HG02970 (cell line): Measurements from ENCODE around the gene RHBDF1.

ENCODE experiments used
- ATAC-seq: cut with Tn5 transposase; IDR thresholded peaks from one replicate; pipeline ENCODE4 v1.9.1; 2021; ENCODE audit warnings: mild to moderate bottlenecking, moderate library complexity, moderate number of reproducible peaks; ENCODE audit not compliant: unreplicated experiment, low FRiP score

The RHBDF1 gene

DNA sequence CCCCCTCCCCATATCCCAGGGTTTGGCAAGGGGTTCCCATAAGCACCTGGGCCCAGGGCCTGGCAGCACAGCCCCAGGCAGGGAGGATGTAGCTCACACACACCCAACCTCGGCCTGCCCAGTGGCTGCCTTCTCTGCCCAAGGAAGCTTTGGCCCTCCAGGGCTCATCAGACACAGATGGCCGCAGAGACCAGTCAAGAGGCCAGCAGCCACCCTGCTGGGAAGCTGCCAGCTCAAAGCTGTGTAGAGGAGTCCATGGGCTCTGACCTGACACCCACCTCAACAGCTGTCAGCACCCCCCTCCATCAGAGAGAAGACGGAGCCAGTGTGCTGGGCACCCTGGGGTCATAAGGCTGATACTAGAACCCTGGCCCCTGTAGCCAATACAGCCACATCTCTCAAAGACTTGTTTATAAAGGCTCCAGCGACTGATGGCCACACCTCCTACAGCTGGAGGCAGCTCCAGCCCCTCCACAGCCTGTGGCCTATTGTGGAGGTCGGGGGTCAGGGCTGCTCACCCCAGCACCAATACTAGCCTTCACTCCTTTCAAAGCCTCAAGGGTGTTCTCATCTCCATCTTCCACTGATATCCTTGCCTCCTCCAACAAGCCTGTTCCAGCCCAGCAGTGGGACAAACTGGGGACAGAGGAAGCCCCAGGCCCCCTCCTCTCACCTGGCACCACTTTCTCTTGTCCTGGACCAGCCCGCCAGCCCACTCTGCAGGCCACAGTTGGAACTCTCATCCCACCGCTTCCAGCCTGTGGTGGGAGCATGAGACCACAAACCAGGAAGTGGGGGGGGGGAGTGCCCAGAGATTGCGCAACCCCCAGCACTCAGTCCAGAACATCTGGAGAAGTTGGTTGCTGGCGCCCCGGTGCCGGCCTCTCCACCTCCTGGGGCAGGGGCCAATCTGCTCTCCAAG lies 3.4 kb upstream of the RHBDF1 start:
- ATAC-seq, result no peak

GRCh38 chr16:74747-75334 lies 2.4 kb upstream of the RHBDF1 start:
- no peak for ATAC-seq

GRCh38 chr16:74051-74746 lies 1.8 kb upstream of the RHBDF1 start:
- no peak for ATAC-seq

DNA sequence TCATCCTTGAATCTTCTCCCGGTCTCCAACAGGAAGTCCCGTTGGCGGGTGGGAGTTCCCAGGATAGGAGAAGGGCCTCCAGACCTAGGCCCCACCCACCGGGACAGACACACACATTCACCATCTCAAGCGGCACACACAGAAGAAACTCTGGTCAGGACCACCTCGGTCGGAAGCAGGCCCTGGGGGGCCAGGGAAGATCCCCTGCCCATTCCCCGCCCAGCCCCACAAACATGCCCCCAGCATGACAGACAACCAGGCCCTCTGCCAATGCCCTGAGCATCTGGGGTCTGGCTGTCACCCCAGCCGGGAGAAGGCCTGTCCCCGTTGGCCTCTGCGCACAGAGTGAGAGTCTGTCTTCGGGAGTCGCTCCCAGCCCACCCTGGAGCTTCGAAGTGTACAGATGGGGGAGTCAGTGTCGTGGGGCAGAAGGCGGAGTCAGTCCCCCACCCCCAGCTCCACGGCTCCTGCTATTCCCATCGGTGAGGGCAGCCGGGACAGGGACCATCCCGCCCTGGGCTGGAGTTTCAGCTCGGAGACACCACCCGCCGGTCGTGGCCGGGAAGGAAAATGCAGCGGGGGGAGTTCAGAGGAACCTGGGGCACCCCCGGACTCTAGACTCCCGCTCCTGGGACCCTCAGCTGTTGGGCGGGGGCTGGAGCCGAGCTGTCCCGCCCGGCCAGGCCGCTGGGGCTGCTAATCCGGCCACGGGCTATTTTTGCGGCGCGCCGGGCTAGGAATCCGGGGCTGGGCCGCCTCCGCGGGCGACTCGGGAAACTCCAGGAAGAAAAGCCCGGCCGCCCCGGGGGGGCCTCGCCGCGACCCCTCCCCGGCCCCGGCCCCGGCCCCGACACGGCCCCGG lies 660 bp downstream of the RHBDF1 start:
- ATAC-seq, result no peak

GRCh38 chr16:71210-71539 lies 1.3 kb downstream of the RHBDF1 start:
- ATAC-seq, result no peak

DNA sequence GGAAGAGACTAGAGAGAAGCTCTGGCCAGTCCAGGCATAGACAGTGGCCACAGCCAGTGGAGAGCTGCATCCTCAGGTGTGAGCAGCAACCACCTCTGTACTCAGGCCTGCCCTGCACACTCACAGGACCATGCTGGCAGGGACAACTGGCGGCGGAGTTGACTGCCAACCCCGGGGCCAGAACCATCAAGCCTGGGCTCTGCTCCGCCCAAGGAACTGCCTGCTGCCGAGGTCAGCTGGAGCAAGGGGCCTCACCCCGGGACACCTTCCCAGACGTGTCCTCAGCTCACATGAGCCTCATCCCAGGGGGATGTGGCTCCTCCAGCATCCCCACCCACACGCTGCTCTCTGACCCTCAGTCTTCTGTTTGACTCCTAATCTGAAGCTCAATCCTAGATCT lies 3.2 kb downstream of the RHBDF1 start:
- no peak for ATAC-seq

- ATAC-seq, result no peak
Measured at GRCh38 chr16:67884-68789, 4.3 kb downstream of the RHBDF1 start.

GRCh38 chr16:67183-67791 lies 5.1 kb downstream of the RHBDF1 start:
- no peak for ATAC-seq

DNA sequence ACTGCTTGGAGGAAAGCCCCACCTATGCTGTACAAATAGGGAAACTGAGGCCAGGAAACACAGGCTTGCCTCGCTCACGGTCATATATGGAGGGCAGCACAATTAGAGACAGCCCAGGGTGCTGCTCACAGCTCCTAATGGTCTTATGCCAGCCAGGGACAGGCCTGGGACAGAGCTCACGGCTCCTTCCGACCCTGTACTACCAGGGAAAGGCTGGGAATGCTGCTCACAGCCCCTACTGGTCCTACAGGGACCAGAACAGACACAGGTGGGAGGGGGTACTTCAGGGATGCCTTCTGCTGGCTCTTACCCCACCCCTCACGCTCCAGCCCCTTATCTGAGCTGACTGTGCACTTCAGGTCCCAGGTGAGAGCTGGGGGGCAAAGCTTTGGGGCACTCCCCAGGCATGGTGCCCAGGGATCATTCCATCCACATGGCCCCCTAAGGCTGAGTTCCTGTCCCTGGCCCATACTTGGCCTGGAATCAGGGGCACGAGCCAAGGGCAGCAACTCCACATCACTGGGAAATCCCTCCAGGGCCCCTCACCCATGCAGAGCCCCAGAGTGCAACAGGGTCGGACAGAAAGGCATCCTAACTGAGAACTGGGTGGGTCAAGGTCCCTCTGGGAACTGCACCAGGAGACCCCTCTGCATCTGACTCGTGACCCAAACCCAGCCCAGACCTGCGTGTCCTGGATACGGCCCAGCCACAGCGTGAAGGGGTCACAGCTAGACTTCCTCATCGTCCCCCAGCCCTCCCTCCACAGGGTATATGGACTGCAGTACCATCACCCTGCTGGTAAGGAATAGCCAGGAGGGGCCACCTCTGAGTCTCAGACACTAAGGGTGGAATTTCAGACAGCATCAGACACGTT lies 5.9 kb downstream of the RHBDF1 start:
- ATAC-seq, result no peak

DNA sequence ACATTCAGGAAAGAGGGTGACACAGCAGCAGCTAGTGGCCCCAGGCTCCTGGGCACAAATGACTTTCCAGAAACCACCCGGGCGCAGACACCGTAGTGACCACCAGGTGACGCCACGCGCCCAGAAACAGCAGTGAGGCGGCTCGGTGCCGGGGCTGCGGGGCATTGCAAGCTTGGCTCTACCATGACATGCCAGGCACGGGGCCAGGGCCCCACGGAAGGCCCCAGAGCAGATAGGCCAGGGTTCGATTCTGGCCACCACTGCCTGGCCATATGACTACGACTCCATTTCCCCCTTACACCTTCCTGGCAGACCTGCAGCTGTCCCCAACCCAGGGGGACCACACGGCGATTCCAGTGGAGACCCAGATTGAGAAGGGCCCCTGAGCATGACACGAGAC lies 6.7 kb downstream of the RHBDF1 start:
- ATAC-seq, result no peak

DNA sequence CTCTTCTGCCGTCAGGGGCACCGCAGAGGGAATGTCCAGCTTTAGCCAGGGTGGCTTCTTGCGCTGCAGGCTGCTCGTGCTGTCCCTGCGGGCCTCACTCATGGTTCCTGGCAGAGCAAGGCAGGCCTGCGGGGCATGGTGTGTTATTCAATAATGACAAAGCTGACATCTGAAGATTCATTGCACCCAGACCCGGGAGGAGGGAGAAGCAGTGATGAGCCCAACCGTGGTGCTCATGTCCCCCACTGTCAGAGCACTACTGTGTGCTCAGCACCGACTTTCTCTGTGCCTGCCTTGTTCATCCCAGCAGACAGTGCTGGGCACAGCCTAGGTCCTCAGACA lies 7.5 kb downstream of the RHBDF1 start:
- no peak for ATAC-seq

DNA sequence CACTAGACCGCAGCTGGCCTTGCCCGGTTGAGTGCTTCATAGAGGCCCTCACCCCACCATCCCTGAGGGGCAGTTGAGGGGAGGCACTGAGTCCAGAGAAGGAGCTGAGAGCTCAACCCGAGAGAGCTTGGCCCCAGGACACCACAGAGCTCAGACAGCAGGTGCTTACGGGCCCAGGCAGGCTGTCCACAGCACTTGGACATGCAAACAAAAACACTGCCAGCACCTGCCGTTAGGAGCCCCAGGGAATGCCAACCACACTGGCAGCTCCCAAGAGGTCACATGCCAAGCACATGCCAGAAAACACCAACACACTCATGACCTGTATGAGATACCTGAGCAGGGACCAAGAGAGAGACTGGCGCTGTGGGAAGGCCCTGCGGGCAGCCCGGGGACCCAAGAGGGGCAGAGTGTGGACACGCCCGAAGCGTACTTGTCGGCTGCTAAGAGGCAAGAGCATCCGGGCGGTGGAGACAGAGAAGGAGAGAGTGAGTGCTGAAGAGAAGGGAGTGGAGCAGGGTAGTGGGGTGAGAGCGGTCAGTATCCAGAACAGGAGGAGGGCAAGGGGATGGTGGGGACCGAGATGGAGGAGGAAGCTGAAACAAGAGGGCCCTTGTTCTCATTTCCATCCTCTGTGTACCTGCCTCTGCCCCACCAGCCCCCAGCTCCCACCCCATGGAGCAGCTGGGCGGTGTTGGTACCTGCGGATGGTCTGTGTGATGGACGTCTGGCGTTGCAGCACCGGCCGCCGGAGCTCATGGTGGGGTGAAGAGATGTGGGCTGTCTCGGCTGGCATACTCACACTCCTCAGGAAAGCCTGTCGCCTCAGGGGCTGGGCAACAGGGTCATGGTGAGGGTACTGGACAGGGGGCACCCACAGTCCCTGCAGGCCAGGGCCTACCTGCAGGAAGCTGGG lies 8.2 kb downstream of the RHBDF1 start:
- no peak for ATAC-seq

DNA sequence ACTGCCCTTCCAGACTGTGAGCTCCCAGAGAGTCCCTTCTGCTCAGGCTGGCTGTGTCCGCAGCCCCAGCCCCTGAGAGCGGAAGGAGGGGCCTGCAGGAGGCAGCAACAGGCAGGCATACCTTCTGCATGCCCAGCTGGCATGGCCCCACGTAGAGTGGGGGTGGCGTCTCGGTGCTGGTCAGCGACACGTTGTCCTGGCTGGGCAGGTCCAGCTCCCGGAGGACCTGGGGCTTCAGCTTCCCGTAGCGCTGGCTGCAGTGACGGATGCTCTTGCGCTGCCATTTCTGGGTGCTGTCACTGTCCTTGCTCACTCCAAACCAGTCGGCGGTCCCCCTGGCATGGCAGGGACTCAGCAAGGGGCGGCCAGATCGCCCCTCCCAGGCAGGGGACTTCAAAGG lies 9.0 kb downstream of the RHBDF1 start:
- ATAC-seq, result no peak

DNA sequence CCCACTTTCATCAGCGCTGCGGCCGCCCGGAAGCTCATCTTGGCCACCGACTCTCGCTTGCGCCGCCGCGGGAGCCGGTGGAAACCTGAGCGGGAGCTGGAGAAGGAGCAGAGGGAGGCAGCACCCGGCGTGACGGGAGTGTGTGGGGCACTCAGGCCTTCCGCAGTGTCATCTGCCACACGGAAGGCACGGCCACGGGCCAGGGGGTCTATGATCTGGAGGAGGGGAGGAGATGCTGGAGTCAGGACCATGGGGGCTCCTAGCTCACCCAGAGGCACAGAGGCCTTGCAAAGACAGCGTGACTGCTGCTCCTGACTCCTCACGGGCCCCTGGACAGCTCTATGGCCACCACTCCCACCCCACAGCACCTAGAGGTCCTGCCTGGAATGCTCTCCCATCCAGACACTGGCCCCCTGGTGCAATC lies 9.5 kb downstream of the RHBDF1 start:
- no peak for ATAC-seq

- no peak for ATAC-seq
Measured at GRCh38 chr16:62283-62967, 10.0 kb downstream of the RHBDF1 start.

DNA sequence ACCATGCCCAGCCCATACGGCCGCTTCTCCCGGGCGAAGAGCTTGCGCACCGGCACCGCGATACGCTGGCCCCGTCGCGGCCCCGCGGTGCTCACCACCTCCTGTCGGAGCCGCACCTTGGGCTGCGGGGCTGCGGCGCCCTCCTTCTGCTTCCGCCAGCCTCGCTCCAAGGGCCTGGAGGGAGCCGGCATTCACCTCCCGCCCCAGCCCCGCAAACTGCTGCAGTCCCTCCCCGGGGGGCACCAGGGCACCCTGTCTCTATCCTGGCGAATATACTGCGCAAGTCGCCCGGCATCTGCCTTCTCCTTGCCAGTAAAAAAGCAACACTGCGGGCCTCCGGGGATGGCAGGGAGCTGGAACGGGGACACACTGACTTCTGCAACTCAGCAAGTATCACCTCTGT lies 10.6 kb downstream of the RHBDF1 start:
- ATAC-seq, result no peak
